ENCODE results near the gene CERS6. TPM values are rescaled to one million over a fixed set of nuclear protein-coding genes. Genes with fewer than 3 reads are reported as not detected.

Gene CERS6
- total RNA-seq, 1 donor from 2014 or later, result 10.9 TPM

DNA sequence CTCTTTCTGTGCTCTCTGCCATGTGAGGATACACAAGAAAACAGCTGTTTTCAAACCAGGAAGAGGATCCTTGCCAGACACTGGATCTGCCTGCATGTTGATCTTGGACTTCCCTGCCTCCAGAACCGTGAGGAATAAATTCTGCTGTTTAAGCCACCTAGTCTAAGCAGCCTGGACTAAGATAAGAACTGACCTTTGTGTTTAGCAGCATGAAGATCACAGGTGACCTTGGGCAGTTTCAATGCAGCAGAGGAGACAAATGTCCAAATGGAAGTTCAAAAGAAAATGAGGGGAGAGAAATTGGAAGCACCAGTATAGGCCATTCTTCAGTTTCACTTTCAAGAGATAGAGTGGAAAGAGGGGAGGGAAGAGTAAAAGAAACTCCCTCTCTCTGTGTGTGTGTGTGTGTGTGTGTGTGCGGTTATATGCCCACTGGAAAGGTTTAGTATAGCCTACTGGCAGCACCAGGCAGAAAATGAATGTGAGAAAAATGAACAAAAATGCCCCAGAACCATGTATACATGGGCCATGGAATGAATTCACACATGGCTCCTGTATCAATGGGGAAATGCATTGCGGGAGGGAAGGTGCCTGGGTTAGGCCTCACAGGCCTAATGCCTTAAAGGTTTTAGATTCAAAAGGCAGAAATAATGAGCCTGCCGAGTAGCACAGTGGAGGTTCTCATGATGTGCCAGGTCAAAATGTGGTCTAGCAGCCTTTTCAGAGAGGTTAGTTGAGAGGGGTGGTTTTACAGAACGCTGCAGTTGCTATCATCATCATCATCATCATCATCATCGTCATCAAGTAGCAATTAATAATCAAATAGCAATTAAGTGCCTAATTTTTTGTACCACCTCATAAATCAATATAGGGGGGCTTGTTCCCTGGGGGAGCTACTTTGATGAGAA, 1.1 kb upstream of the CERS6 start:
- Histone ChIP-seq H3K4me1 (peaks cover 0 to 6% of the 10 kb centered on the region in 2 donors), H3K9me3 (no peaks in the 10 kb centered on the region), H3K27ac (peak overlapping the region in 1 of 2 donors; percentile 56), H3K4me3 (peak overlapping the region in 1 of 2 donors; percentile 92), H3K27me3 (no peaks in the 10 kb centered on the region), H3K36me3 (no peaks in the 10 kb centered on the region)
- TF ChIP-seq, protein P1, sequence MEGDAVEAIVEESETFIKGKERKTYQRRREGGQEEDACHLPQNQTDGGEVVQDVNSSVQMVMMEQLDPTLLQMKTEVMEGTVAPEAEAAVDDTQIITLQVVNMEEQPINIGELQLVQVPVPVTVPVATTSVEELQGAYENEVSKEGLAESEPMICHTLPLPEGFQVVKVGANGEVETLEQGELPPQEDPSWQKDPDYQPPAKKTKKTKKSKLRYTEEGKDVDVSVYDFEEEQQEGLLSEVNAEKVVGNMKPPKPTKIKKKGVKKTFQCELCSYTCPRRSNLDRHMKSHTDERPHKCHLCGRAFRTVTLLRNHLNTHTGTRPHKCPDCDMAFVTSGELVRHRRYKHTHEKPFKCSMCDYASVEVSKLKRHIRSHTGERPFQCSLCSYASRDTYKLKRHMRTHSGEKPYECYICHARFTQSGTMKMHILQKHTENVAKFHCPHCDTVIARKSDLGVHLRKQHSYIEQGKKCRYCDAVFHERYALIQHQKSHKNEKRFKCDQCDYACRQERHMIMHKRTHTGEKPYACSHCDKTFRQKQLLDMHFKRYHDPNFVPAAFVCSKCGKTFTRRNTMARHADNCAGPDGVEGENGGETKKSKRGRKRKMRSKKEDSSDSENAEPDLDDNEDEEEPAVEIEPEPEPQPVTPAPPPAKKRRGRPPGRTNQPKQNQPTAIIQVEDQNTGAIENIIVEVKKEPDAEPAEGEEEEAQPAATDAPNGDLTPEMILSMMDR (IDR thresholded peaks at IDR 0.05), result no peak
- DNase-seq (ENCODE audit: low spot score in 2 of 2), result no peak
- intact Hi-C loops (cut with DNase I), result loop anchor here (5.0 to 10.0 kb wide), 3 partner anchors 177 to 1160 kb away; partner anchors contain the start of genes B3GALT1 and STK39

DNA sequence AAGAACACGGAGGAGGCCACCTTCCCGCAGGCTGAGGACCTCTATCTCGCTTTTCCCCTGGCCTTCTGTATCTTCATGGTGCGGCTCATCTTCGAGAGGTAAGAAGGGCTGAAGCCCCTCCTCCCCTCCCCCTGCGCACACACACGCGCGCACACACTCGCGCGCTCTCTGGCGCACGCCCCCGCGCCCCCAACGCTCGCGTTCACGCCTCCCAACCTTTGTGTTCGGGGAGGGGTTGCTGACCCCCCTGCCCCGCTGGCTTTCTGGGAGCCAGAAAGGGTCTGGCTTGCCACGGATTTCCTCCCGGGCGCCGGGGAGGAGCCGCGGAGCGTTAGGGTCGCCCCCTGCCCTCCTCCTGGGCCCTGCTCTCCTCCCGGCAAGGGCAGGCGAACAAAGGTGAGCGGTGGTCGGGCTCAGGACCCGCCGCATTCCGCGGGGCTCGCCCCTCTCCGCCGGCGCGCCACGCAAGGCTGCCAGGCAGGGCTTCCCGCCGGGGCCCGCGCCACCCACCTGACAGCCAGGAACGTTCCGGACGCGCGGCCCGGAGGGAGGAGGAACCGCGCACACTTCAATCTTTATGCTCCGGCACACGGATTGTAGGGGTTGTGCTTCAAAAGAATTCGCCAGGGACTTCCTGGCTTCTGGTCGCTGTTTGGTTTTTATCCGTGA, 583 bp downstream of the CERS6 start:
- Histone ChIP-seq H3K4me1 (peaks cover 0 to 6% of the 10 kb centered on the region in 2 donors), H3K9me3 (no peaks in the 10 kb centered on the region), H3K4me3 (peak overlapping the region; percentile 92), H3K27me3 (no peaks in the 10 kb centered on the region), H3K36me3 (no peaks in the 10 kb centered on the region), H3K27ac (peak overlapping the region; percentile 49 to 73)
- intact Hi-C loops (cut with DNase I), result loop anchor here (2.0 to 10.0 kb wide), 4 partner anchors 58 to 1162 kb away; partner anchors contain the start of genes B3GALT1 and STK39
- peak in 1 of 2 donors; percentile 71 for DNase-seq (ENCODE audit: low spot score in 2 of 2)
- TF ChIP-seq, protein P1 (IDR thresholded peaks at IDR 0.05), result no peak

DNA sequence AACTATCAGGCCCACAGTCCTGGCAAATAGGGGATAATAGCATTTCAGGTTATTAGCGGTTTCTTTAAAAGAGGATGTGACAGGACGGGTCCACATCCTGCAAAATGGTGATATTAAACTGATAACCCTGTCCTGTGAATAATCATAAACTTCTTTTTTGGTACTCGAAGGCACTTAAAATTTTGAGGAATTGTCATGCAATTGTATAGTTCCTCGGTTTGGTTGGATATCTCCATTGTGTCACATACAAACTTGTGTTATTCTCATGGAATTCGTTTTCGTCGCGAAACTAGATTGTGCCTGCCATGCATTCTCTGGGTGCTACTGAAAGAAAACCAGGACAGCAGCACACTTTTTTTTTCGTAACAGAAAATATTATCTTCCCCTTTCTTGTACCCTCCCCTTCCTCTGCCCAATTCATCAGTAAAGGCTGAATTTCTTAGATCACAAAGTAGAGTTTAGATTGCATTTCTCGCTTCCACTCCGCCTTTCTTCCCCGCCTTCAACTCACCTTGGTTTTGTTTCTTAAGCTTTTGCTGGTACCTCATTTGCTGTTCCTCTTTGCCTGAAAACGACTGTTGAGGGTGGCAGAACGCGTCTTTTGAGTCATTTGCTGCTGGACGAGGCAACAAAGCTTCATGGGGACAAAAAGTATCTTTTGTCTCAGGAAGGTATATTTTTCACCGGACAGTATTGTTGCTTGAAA, 1.3 kb downstream of the CERS6 start:
- Histone ChIP-seq H3K9me3 (no peaks in the 10 kb centered on the region), H3K27me3 (no peaks in the 10 kb centered on the region), H3K4me1 (peaks cover 0 to 6% of the 10 kb centered on the region in 2 donors), H3K36me3 (no peaks in the 10 kb centered on the region), H3K27ac (peak overlapping the region in 1 of 2 donors; percentile 73), H3K4me3 (peak overlapping the region; percentile 92)
- DNase-seq (ENCODE audit: low spot score in 2 of 2), result no peak
- intact Hi-C loops (cut with DNase I), result loop anchor here (2.0 to 10.0 kb wide), 4 partner anchors 57 to 1163 kb away; partner anchors contain the start of genes B3GALT1 and STK39
- TF ChIP-seq, protein P1 (IDR thresholded peaks at IDR 0.05), result no peak

DNA sequence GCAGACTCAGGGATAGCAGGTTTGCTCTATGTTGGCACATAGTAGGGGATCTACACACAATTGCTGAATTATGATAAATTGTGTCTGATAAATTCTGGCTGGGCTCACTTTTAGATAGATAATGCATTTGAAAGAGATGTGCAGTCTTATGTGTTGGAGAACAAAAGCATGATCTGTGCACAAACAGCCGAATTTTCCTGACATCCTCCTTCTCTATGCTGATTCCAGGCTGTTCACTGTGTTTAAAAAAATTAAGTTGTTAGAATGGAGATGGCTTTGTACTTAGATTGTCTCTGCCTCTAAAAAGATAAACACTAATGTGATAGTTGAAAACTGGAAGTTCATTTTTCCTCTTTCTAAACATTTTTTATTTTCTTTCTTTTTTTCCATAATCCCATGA, 2.1 kb downstream of the CERS6 start:
- no peak for DNase-seq (ENCODE audit: low spot score in 2 of 2)
- no peaks in the 10 kb centered on the region for H3K36me3 ChIP-seq
- H3K27ac ChIP-seq, result no peak overlapping the region
- no peaks in the 10 kb centered on the region for H3K27me3 ChIP-seq
- intact Hi-C loops (cut with DNase I), result loop anchor here (5.0 to 10.0 kb wide), 3 partner anchors 174 to 1163 kb away; partner anchors contain the start of genes B3GALT1 and STK39
- TF ChIP-seq, protein P1 (IDR thresholded peaks at IDR 0.05), result no peak
- H3K4me3 ChIP-seq, result no peak overlapping the region
- H3K4me1 ChIP-seq, result peaks cover 0 to 6% of the 10 kb centered on the region in 2 donors
- no peaks in the 10 kb centered on the region for H3K9me3 ChIP-seq

DNA sequence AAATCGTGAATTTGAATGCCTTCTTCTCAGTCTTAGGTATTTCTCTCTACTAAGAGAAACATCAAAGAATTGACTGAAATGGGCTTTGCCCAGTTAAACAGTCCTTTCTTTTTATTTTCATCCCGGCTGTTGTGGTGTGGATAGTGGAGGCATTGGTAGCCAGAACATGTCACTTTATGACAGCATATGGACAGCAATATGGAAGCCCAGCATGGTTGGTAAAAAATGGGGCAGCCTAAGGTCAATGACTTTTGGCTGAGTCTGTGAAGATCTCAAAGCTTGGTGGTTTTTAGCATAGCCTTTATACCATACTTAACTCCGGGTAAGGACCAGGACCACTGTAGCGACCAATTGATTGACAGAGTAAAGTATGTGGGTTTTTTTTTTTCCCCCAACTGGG, 3.2 kb downstream of the CERS6 start:
- Histone ChIP-seq H3K4me3 (no peak overlapping the region), H3K36me3 (no peaks in the 10 kb centered on the region), H3K27me3 (no peaks in the 10 kb centered on the region), H3K27ac (no peak overlapping the region), H3K4me1 (peaks cover 0 to 6% of the 10 kb centered on the region in 2 donors), H3K9me3 (no peaks in the 10 kb centered on the region)
- DNase-seq (ENCODE audit: low spot score in 2 of 2), result no peak
- TF ChIP-seq, protein P1 (IDR thresholded peaks at IDR 0.05), result no peak
- intact Hi-C loops (cut with DNase I), result loop anchor here (5.0 to 10.0 kb wide), 3 partner anchors 173 to 1164 kb away; partner anchors contain the start of genes B3GALT1 and STK39
